KMS-11 (cell line): ENCODE measurements around the gene BMP3.

Experiments used
- H2AFZ ChIP-seq: fragments of 200-600 bp; sonication (generic); 2 replicates; pipeline ENCODE4 v1.6.1; 2016; ENCODE audit warnings: antibody characterized with exemption, mixed run types, low read depth
- H3K27ac ChIP-seq: fragments of 200-600 bp; sonication (generic); 2 replicates; pipeline ENCODE4 v1.6.1; 2016; ENCODE audit warnings: mild to moderate bottlenecking, mixed run types
- H3K27me3 ChIP-seq: fragments of 200-600 bp; sonication (generic); 2 replicates; pipeline ENCODE4 v1.6.1; 2017; ENCODE audit warnings: mild to moderate bottlenecking, low read depth, mixed run types, moderate library complexity; ENCODE audit not compliant: insufficient read depth
- H3K36me3 ChIP-seq: fragments of 200-600 bp; sonication (generic); 2 replicates; pipeline ENCODE4 v1.6.1; 2017; ENCODE audit warnings: mild to moderate bottlenecking, mixed run types; ENCODE audit not compliant: insufficient read depth
- H3K4me1 ChIP-seq: fragments of 200-600 bp; sonication (generic); 2 replicates; pipeline ENCODE4 v1.6.1; 2016; ENCODE audit warnings: mild to moderate bottlenecking, low read depth, mixed run types; ENCODE audit not compliant: poor library complexity, severe bottlenecking
- H3K4me2 ChIP-seq: fragments of 200-600 bp; sonication (generic); 2 replicates; pipeline ENCODE4 v1.7.0; 2016; ENCODE audit warnings: mild to moderate bottlenecking, mixed run types
- H3K4me3 ChIP-seq: fragments of 200-600 bp; sonication (generic); IDR thresholded peaks from 2 replicates; pipeline ENCODE4 v1.6.1; 2017; ENCODE audit warnings: low read depth, low read length, mixed read lengths; ENCODE audit not compliant: insufficient read depth
- H3K79me2 ChIP-seq: fragments of 200-600 bp; sonication (generic); 2 replicates; pipeline ENCODE4 v1.6.1; 2016; ENCODE audit warnings: low read depth, mixed run types; ENCODE audit not compliant: insufficient read depth
- H3K9ac ChIP-seq: fragments of 200-600 bp; sonication (generic); 2 replicates; pipeline ENCODE4 v1.6.1; 2016; ENCODE audit warnings: mild to moderate bottlenecking, mixed run types
- H4K20me1 ChIP-seq: fragments of 200-600 bp; sonication (generic); 2 replicates; pipeline ENCODE4 v1.6.1; 2016; ENCODE audit warnings: mild to moderate bottlenecking, mixed run types; ENCODE audit not compliant: insufficient read depth
- CTCF ChIP-seq: fragments of 200-600 bp; sonication (generic); conservative IDR thresholded peaks from 2 replicates; pipeline ENCODE4 v1.6.1; 2017; ENCODE audit warnings: low read depth, mild to moderate bottlenecking, antibody characterized with exemption, low read length, moderate library complexity, mixed read lengths

BMP3 gene

GRCh38 chr4:81052119-81053068 lies 21.9 kb downstream of the BMP3 start:
- H3K79me2 ChIP-seq: no peaks in the 10 kb centered on the region
- H3K27ac ChIP-seq: no peak overlapping the region
- no peak overlapping the region for H3K4me3 ChIP-seq
- peaks cover 65% of the 10 kb centered on the region for H3K27me3 ChIP-seq
- H3K9ac ChIP-seq: no peak overlapping the region
- peak overlapping the region; percentile 1; the same call in 1 of the 2 replicates for H3K4me2 ChIP-seq
- H3K36me3 ChIP-seq: no peaks in the 10 kb centered on the region
- no peak overlapping the region for H2AFZ ChIP-seq
- TF ChIP-seq CTCF: peak; percentile 93
- no peaks in the 10 kb centered on the region for H4K20me1 ChIP-seq
- peaks cover 19% of the 10 kb centered on the region for H3K4me1 ChIP-seq

GRCh38 chr4:81058621-81059020 lies 28.1 kb downstream of the BMP3 start:
- no peak overlapping the region for H3K27ac ChIP-seq
- no peak overlapping the region for H3K9ac ChIP-seq
- H3K4me2 ChIP-seq: no peak overlapping the region
- no peaks in the 10 kb centered on the region for H4K20me1 ChIP-seq
- H3K79me2 ChIP-seq: no peaks in the 10 kb centered on the region
- no peak overlapping the region for H3K4me3 ChIP-seq
- H3K36me3 ChIP-seq: no peaks in the 10 kb centered on the region
- H2AFZ ChIP-seq: no peak overlapping the region
- no peaks in the 10 kb centered on the region for H3K4me1 ChIP-seq
- TF ChIP-seq CTCF: no peak
- peaks cover 18% of the 10 kb centered on the region for H3K27me3 ChIP-seq

GRCh38 chr4:81060587-81061343 lies 30.3 kb downstream of the BMP3 start:
- Histone ChIP-seq H3K79me2 (no peaks in the 10 kb centered on the region), H4K20me1 (no peaks in the 10 kb centered on the region), H3K9ac (no peak overlapping the region), H2AFZ (no peak overlapping the region), H3K36me3 (no peaks in the 10 kb centered on the region), H3K27me3 (peaks cover 2% of the 10 kb centered on the region; the same call in 1 of the 2 replicates), H3K4me1 (no peaks in the 10 kb centered on the region), H3K4me2 (no peak overlapping the region), H3K27ac (no peak overlapping the region), H3K4me3 (no peak overlapping the region)
- no peak for TF ChIP-seq CTCF

GRCh38 chr4:81061344-81061730 lies 30.8 kb downstream of the BMP3 start:
- Histone ChIP-seq H2AFZ (no peak overlapping the region), H3K4me1 (no peaks in the 10 kb centered on the region), H3K27ac (no peak overlapping the region), H3K79me2 (no peaks in the 10 kb centered on the region), H3K27me3 (0 out of 2 replicates have a peak, but pooled peaks cover 2% of the 10 kb centered on the region), H3K36me3 (no peaks in the 10 kb centered on the region), H3K4me3 (no peak overlapping the region), H3K4me2 (no peak overlapping the region), H4K20me1 (no peaks in the 10 kb centered on the region), H3K9ac (no peak overlapping the region)
- TF ChIP-seq CTCF: no peak
